Measurements from ENCODE around the gene MYF6. TPM values are rescaled to one million over a fixed set of nuclear protein-coding genes. Genes with fewer than 3 reads are reported as not detected.
A peak's percentile ranks its signal among the peaks of the same experiment; 100 is the strongest.

MYF6 gene
- total RNA-seq, 1 donor from 2014 or later, result 1.4 TPM

DNA sequence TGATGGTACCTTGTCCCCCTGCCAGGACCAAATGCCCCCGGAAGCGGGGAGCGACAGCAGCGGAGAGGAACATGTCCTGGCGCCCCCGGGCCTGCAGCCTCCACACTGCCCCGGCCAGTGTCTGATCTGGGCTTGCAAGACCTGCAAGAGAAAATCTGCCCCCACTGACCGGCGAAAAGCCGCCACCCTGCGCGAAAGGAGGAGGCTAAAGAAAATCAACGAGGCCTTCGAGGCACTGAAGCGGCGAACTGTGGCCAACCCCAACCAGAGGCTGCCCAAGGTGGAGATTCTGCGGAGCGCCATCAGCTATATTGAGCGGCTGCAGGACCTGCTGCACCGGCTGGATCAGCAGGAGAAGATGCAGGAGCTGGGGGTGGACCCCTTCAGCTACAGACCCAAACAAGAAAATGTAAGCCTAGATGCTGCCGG lies 410 bp downstream of the MYF6 start:
- Mint-ChIP-seq H3K27ac (no peak overlapping the region), H3K36me3 (peaks cover 4% of the 10 kb centered on the region), H3K27me3 (peaks cover 68% of the 10 kb centered on the region), H3K9me3 (no peaks in the 10 kb centered on the region), H3K4me1 (ENCODE audit: unreplicated experiment) (peaks cover 21% of the 10 kb centered on the region), H3K4me3 (peak overlapping the region; percentile 88)
- TF ChIP-seq CTCF (conservative IDR thresholded peaks at IDR 0.05), result no peak
- DNase-seq (ENCODE audit: extremely low spot score, unreplicated experiment), result no peak

DNA sequence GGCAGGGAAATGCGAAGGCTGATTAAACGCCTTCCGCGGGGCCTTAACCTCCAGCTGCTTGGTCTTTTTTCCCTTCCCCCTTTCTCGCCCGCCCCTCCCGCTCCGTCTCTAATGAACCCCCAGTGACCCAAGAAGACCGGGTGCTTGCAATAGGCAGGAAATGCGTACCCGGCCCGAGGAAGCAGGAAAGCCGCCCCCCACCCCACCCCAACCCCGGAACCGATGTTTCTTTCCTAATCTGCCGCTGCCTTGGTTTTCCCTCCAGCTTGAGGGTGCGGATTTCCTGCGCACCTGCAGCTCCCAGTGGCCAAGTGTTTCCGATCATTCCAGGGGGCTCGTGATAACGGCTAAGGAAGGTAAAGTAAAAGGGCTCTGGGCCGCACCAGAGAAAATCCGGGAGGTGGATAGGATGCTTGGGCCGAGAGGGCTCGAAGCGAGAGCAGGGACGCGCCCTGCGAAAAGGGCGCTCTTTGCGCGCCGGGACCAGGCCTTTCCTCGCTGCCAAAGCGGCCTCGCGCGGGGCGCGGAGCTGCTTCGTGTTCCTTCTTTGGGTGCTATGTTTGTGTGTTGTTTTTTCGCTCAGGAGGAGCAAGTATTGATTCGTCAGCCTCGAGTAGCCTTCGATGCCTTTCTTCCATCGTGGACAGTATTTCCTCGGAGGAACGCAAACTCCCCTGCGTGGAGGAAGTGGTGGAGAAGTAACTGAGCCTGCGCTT lies 983 bp downstream of the MYF6 start:
- H3K4me3 Mint-ChIP-seq, result peak overlapping the region; percentile 88
- peaks cover 18% of the 10 kb centered on the region for H3K4me1 Mint-ChIP-seq (ENCODE audit: unreplicated experiment)
- peaks cover 68% of the 10 kb centered on the region for H3K27me3 Mint-ChIP-seq
- H3K27ac Mint-ChIP-seq, result peak overlapping the region; percentile 57
- no peak for TF ChIP-seq CTCF (conservative IDR thresholded peaks at IDR 0.05)
- peaks cover 4% of the 10 kb centered on the region for H3K36me3 Mint-ChIP-seq
- no peak for DNase-seq (ENCODE audit: extremely low spot score, unreplicated experiment)
- no peaks in the 10 kb centered on the region for H3K9me3 Mint-ChIP-seq

GRCh38 chr12:80708975-80709328 lies 1.5 kb downstream of the MYF6 start:
- peaks cover 72% of the 10 kb centered on the region for H3K27me3 Mint-ChIP-seq

GRCh38 chr12:80709811-80710726 lies 2.6 kb downstream of the MYF6 start:
- Mint-ChIP-seq H3K9me3 (peaks cover 4% of the 10 kb centered on the region), H3K36me3 (peaks cover 4% of the 10 kb centered on the region), H3K27me3 (peaks cover 84% of the 10 kb centered on the region), H3K27ac (no peak overlapping the region), H3K4me3 (peak overlapping the region; percentile 27), H3K4me1 (ENCODE audit: unreplicated experiment) (peaks cover 33% of the 10 kb centered on the region)
- TF ChIP-seq CTCF (conservative IDR thresholded peaks at IDR 0.05), result peak; percentile 66
- no peak for DNase-seq (ENCODE audit: extremely low spot score, unreplicated experiment)

More at GRCh38 chr12:80708975-80709328, 1.5 kb downstream of the MYF6 start:
- Mint-ChIP-seq H3K27ac (peak overlapping the region; percentile 57), H3K4me3 (peak overlapping the region; percentile 88), H3K4me1 (ENCODE audit: unreplicated experiment) (peaks cover 22% of the 10 kb centered on the region), H3K36me3 (peaks cover 4% of the 10 kb centered on the region), H3K9me3 (no peaks in the 10 kb centered on the region)
- TF ChIP-seq CTCF (conservative IDR thresholded peaks at IDR 0.05), result no peak
- DNase-seq (ENCODE audit: extremely low spot score, unreplicated experiment), result no peak

GRCh38 chr12:80710727-80711449 lies 3.5 kb downstream of the MYF6 start:
- Mint-ChIP-seq H3K4me1 (ENCODE audit: unreplicated experiment) (peaks cover 33% of the 10 kb centered on the region), H3K4me3 (no peak overlapping the region), H3K27ac (no peak overlapping the region), H3K9me3 (peaks cover 5% of the 10 kb centered on the region), H3K36me3 (peaks cover 4% of the 10 kb centered on the region), H3K27me3 (peaks cover 85% of the 10 kb centered on the region)
- TF ChIP-seq CTCF (conservative IDR thresholded peaks at IDR 0.05), result no peak
- no peak for DNase-seq (ENCODE audit: extremely low spot score, unreplicated experiment)
